ENCODE data around the gene DUSP14. TPM values are rescaled to one million over a fixed set of nuclear protein-coding genes. Genes with fewer than 3 reads are reported as not detected.
A peak's percentile ranks its signal among the peaks of the same experiment; 100 is the strongest.

Gene DUSP14
- total and polyA plus RNA-seq, 10 donors: 2.6 to 16.3 (median 3.8) TPM

DNA sequence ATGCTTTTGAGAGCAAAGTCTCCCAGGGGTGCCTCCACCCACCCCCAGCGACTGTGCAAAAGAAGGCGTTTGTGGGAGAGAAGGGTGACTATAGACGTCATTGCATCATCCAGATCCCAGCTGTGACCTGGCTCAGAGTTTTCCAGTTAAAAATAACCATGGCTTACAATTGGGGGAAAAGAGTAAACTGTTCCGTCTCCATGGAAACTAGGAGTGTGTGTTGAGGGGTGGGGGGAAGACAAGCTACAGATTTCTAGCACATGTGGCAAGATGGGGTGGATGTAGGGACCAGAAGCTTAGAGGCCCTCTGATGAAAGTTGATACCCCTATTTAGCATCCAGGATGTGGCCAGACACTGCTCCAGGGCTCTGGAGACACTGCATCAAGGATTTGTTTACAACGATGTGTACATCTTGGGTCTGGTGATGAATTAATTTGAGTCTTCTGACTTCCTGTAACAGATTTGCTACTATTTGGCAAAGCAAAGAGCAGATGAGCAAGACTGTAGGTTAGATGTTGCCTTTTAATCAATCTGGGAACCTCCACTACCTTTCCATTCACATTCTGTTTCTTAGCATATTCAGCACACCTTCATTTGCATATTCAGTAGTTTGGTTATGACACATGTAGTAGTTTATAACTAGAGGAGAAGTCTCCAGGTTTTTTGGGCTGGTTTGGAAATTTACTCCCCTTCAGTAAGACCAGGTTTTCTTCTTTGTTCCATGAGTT, 6.2 kb upstream of the DUSP14 start:
- H3K4me1 ChIP-seq: peaks cover 0 to 9% (median 5%) of the 10 kb centered on the region in 6 donors
- no peak for DNase-seq
- H3K9me3 ChIP-seq: no peaks in the 10 kb centered on the region
- H3K36me3 ChIP-seq: peaks cover 0 to 23% (median 12%) of the 10 kb centered on the region in 6 donors
- intact Hi-C loops (cut with DNase I; ENCODE audit: low total_unique reads): no loop called here
- H3K4me3 ChIP-seq: no peak overlapping the region
- TF ChIP-seq, protein P1, sequence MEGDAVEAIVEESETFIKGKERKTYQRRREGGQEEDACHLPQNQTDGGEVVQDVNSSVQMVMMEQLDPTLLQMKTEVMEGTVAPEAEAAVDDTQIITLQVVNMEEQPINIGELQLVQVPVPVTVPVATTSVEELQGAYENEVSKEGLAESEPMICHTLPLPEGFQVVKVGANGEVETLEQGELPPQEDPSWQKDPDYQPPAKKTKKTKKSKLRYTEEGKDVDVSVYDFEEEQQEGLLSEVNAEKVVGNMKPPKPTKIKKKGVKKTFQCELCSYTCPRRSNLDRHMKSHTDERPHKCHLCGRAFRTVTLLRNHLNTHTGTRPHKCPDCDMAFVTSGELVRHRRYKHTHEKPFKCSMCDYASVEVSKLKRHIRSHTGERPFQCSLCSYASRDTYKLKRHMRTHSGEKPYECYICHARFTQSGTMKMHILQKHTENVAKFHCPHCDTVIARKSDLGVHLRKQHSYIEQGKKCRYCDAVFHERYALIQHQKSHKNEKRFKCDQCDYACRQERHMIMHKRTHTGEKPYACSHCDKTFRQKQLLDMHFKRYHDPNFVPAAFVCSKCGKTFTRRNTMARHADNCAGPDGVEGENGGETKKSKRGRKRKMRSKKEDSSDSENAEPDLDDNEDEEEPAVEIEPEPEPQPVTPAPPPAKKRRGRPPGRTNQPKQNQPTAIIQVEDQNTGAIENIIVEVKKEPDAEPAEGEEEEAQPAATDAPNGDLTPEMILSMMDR (IDR thresholded peaks at IDR 0.05 in 8 of 11, conservative IDR thresholded peaks at IDR 0.05 in 3 of 11): no peak
- no peak for TF ChIP-seq POLR2A (IDR thresholded peaks at IDR 0.05)
- WGBS, 5 donors: 55 to 78% (median 60%) methylated on average over 5 of the region's 5 CpGs
- H3K27me3 ChIP-seq (replicated peaks in 1 of 7): no peaks in the 10 kb centered on the region
- no peak overlapping the region for H3K27ac ChIP-seq

DNA sequence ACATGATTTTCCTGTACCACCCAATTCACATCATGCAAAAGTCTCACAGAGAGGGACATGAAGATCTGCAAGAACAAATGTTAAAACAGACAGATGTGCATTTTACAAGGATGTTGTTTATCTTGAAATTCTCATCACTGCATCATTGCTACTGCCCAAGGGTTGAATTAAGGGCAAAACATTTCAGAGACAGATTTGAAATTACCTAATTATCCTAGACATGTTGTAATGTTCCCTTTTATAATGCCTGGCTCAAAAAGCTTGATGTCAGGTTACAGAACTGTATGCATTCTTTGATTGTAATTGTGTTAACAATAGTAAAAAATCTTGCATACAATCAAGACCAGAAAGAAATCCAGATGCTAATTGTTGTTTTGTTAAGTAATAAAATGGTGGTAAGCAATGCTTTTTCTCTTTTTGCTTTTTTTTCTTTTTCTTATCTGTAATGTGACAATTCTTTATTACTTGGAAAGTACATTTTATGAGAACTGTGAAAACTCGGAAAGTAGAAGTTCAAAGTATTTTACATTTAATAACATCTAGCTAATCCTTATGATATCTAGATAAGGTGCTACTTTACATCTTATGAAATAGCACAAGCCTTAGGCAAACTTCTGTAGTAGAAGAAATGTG, 3.6 kb upstream of the DUSP14 start:
- Histone ChIP-seq H3K4me1 (peaks cover 7 to 30% (median 24%) of the 10 kb centered on the region in 6 donors), H3K27ac (no peak overlapping the region), H3K27me3 (replicated peaks in 1 of 7) (peaks cover 0 to 14% (median 0%) of the 10 kb centered on the region in 7 donors), H3K36me3 (no peaks in the 10 kb centered on the region), H3K4me3 (no peak overlapping the region), H3K9me3 (no peaks in the 10 kb centered on the region)
- intact Hi-C loops (cut with DNase I; ENCODE audit: low total_unique reads): no loop called here
- 88 to 96% (median 93%) methylated on average over 1 of the region's 1 CpG for WGBS, 5 donors
- no peak for TF ChIP-seq POLR2A (IDR thresholded peaks at IDR 0.05)
- no peak for DNase-seq

DNA sequence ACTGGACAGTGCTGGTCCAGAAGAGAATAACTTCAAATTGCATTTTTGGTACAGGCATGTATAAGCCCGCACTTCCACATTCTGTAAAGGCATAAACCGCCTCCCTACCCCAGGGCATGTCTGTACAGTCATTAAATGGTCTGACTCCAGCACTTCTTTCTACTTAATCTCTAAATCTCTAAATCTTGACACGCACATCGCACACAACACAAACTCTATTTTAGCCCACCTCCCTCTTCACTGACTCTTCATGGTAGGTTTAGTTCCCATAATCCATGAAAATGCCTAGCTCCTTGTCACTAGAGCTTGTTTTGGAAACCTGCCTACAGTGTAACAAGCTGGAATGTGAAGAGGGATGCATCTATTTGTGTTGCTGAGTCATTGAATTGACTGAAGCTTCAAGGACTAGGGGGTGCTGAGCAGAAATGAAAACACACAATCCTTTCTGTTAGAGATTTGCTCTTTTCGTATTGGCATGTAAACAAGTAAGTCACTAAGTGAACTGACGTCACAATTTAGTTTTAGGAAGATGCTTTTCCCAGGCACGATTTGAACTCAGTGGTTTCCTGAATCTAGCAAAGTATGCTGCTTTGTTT, 1.6 kb upstream of the DUSP14 start:
- H3K4me3 ChIP-seq: peak overlapping the region in 4 of 8 donors; percentile 89 to 94 (median 90)

DNA sequence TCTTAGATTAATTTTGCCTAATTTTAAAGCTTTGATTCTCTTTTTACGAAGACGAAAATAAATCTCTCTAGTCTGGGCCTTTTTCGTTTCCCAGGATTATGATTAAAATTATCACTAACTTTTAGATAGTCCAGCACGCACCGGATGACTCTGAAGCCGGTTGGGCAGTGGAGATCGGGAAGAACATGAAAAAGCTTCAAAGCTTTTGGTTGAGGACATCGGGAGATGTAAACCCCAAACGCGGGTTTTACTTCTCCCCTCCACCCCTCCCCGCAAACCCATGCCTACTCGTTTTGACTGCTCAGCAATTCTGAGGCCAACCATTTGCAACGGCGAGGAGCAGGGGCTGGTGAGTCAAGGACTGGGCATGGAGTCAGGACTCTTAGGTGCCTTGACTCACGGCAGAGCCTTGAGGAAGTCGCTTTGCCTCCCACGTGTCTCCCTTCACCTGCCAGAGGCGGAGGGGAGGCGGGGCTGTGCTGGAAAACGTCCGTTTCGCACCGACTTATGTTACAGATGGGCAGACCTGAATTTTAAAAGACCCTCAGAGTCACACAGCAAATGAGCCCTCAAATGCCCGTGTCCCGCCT, 989 bp upstream of the DUSP14 start:
- H3K36me3 ChIP-seq: no peaks in the 10 kb centered on the region
- peaks cover 0 to 14% (median 0%) of the 10 kb centered on the region in 7 donors for H3K27me3 ChIP-seq (replicated peaks in 1 of 7)
- peak; percentile 85 for DNase-seq
- peaks cover 12 to 39% (median 31%) of the 10 kb centered on the region in 6 donors for H3K4me1 ChIP-seq
- 2 to 3% (median 3%) methylated on average over 22 to 25 of the region's 25 CpGs for WGBS, 5 donors
- intact Hi-C loops (cut with DNase I; ENCODE audit: low total_unique reads): no loop called here
- peak overlapping the region in 7 of 8 donors; percentile 55 to 89 (median 77) for H3K27ac ChIP-seq
- TF ChIP-seq POLR2A (IDR thresholded peaks at IDR 0.05) (no peak), POLR2AphosphoS5 (IDR thresholded peaks at IDR 0.05) (no peak)
- TF ChIP-seq, protein P1 (IDR thresholded peaks at IDR 0.05 in 8 of 11, conservative IDR thresholded peaks at IDR 0.05 in 3 of 11): no peak
- no peaks in the 10 kb centered on the region for H3K9me3 ChIP-seq
- peak overlapping the region; percentile 76 to 94 (median 90) for H3K4me3 ChIP-seq

More for the DNA sequence above, 1.6 kb upstream of the DUSP14 start:
- TF ChIP-seq, protein P1 (IDR thresholded peaks at IDR 0.05 in 8 of 11, conservative IDR thresholded peaks at IDR 0.05 in 3 of 11): no peak
- TF ChIP-seq POLR2AphosphoS5 (IDR thresholded peaks at IDR 0.05) (no peak), POLR2A (IDR thresholded peaks at IDR 0.05) (no peak)
- WGBS, 5 donors: 27 to 44% (median 32%) methylated on average over 7 of the region's 7 CpGs
- H3K36me3 ChIP-seq: no peaks in the 10 kb centered on the region
- DNase-seq: no peak
- H3K27ac ChIP-seq: peak overlapping the region in 2 of 8 donors; percentile 82
- intact Hi-C loops (cut with DNase I; ENCODE audit: low total_unique reads): no loop called here
- peaks cover 0 to 14% (median 0%) of the 10 kb centered on the region in 7 donors for H3K27me3 ChIP-seq (replicated peaks in 1 of 7)
- peaks cover 12 to 39% (median 31%) of the 10 kb centered on the region in 6 donors for H3K4me1 ChIP-seq
- no peaks in the 10 kb centered on the region for H3K9me3 ChIP-seq

All from spleen (tissue), 11 donors.